Fibroblast of peridontal ligament (primary cell): ENCODE data around the gene COL12A1.
"Not testable (repeated sequence)": the region's sequence is repeated elsewhere in the genome, so short reads cannot be mapped to it uniquely, and the experiment has no call there.

Experiments
- DNase-seq: peaks from one replicate; pipeline ENCODE4 v3.0.0-alpha.2; 2010; ENCODE audit errors: extremely low read depth

Gene COL12A1

DNA sequence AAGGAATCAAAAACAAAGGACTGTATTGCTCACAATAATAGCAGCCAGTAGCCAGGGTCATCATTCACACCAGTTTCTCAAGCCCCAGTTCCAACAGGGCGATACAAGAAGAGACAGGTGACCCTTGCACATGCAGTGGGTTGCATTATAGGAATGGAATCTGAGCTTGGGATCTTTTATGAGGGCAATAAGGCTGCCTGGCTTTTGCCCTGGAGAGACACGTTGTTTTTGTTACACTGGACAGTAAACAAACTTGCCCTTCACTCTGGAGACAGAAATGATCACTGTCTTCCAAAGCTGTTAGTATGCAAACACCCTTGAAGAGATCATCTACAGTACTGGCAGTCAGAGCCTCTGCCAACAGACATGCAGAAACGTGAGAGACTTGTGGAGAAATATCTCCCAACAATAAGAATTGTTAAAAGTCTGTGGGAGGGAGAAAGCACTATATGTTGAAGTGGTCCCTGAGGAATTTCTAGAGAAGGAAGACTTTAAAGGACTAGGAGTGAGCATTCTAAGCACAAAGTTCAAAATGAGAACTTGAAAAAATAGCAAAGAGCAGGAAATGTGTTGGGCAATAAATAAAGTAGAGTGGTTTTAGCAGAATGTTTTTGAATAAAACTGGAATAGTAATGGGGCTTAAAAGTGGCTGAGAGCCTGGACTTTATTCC is 6.2 kb upstream of the COL12A1 start:
- DNase-seq = no peak

DNA sequence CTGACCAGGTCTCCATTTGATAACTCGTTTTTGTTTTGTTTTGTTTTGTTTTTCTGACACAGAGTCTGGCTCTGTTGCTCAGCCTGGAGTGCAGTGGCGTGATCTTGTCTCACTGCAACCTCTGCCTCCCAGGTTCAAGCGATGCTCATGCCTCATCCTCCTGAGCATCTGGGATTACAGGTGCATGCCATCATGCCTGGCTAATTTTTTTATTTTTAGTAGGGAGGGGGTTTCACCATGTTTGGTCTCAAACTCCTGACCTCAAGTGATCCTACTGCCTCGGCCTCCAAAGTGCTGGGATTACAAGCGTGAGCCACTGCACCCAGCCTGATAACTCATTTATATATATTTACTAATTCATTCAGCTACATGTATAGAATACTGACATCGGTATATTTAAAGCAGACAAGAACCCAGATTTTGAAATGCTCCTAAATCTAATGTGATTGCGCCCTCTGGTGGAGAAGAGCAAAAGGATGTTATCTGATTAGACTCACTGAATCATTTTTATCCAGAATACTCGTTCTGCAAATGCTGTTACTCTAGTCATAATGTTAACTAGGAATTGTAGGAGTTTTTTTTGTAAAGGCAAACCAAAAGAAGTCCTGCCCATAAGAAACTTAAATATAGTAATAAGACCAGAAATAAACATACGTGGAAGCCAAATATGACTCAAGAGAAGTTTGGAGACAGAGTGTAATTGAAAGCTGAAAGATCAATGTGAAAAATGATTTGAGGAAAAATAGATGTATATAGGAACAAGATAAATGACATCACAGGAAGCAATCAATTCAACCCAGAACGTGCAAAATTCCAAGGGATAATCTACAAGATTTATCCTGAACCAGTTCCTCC is 5.3 kb upstream of the COL12A1 start:
- DNase-seq = peak; percentile 88

DNA sequence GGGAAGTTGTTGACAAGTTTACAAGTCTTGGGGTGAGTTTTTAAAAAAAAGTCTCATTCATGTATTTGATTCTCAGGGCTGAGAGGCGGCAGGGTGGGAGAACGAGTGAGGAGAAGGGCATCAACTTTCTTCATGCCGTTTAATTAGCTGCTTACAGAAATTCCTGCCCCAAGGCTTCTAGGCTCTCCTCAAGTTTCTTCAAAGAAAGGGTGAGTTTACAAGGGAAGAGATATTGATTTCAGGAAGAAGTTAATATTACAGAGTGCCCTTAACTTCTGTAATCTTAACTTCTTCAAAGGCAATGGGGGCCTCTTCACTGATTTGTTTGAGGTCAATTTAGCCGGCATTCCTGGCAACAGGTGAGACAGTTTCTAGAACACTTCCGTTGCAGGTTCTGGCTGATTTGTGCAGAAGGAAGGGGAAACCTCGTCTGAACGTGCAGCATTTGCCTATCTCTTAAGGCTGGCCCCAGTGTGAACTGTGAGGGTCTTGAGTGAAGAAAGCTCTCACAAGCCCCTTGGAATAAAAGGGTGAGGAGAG is 3.4 kb upstream of the COL12A1 start:
- DNase-seq = no peak

DNA sequence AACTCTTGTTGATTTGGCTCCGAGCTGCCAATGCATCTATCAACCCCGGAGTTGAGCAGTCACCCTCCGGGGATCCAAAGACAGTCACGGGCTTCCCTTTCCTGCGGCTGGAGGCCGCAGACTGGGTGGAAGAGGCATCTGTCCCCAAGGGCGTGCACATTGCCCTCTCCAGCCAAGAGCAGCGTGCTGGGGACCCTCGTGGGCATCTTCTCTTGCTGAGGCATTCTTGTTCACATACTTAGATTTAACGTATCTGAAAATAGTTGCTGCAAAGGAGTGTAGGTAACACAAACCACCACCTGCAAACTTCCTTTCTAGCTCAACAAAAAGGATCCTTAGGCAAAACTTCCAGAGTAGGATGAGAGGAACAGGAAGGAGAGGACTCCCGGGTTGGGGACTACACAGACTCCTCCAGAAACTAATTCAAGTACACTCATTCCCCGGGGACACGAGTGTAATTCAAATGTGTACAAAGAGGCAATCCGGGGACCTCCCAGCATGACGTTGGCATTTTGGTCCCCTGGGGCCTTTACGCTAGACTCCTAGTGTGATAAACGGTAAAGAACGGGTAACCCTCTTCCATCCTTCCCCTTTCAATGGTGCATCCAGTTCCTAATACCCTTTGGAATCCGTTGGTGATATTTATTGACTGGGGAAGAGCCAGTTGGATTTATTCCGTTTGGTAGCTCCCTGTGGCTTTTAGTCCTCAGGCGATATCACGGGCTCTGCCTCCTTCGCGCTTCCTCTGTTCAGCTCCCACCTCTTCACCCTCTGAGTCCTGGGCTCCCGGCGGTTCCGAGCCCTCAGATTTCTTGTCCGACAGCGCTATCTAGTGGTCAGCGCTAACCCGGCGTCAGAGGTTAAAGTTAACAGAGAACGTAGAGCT is 2.7 kb upstream of the COL12A1 start:
- peak; percentile 89 for DNase-seq

DNA sequence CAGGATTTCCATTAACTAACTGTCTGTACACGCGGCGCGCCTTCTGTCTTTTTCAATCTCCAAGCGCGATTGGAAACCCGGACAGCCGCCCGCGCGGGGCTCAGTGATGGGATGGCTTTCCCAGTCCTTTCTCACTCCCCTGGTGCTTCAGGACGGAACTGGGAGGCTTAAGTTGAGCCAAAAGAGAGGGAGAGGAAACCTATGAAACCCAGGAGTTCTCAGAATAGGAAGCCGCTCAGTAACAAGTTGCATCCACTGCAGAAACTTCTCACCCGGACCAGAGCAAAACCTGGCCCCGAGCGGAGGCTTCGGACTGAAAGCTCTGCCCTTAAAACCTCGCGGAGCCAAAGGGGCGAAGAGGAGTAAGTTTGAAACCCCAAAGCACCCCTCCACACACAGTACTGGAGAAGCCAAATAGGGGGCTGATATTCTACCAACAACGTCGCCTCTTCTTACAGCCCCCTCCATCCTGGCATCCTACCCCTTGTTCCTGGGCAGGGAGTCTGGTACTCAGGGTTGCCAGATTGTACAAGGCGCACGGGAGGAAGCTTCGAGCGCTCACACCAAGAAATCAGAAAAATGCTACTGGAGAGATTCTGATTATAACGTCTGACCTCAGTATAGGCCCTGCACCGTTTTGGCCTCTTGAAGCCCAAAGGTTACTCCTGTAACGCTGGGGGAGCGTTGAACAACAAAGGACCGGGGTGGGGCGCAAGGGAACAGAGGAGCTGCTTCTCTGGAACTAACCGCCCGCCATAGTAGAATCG is 906 bp upstream of the COL12A1 start:
- DNase-seq = no peak

DNA sequence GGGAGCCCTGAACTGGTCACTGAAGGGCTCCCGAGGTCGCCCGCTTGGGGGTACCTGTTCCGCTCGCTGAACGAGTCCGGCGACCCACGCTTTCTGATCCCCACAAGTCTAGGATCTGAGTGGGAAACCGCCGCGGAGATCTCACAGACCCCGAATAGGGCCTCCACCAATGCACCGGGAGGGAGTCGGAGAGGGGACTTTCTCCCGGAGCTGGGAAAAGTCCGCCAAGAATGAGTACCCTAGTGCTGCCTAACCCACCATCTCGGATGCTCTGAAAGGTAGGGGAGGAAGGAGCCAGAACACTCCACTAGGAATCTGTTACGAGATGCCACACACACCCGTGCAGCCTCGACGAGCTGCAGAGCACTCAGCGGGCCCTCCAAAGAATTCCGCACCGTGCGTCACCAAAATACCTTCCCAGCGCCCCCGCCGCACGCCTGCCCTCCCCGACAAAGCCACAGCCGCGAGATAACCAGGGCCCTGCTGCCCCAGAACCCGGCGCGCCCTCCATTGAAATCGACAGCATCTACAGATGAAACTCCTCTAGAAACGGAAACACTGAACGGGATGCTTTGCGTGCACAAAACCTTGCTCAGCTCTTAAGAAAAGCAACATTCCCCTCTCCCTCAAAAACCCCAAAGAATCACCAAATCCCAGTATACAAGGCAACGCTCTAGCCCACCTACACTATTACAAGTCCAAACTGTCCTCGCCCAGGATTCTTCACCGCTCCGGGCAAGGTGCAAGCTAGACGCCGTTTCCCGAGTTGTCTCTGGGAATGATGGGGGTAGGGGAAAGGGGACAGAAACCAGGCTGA is 686 bp downstream of the COL12A1 start:
- DNase-seq = peak; percentile 72

DNA sequence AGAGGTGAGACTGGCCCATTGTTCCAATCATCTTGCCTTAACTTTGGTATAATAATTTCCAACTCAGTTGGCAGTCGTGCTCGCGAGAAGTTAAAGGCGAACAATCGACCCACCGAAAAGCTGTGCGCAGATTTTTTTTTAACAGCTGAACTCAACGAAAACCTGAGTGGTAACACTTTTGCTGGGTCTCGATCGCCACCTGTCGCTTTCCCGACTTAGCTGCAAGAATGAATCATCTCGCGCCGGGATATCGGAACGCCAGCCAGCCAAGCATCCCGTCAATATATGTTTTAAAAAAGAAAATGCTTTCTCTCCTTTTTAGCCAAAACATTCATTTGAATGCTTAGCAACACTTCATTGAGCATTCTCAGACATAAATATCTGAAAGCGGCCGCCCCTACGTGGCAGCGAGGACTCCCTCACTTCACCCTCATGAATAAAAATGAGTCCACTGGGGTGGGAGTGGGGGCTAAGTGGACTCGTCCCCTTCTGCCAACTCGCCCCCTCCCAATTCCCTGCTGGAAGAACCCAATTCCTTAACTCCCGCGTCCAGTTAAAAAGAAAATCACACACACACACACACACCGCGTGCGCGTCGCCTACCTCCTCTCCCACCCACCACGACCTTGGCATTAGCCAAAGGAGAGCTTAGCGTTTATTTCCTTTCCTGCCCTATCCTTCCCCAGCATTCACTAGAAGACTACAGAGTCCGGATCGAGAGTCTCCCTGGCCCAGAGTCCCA is 1.5 kb downstream of the COL12A1 start:
- DNase-seq = peak; percentile 97

DNA sequence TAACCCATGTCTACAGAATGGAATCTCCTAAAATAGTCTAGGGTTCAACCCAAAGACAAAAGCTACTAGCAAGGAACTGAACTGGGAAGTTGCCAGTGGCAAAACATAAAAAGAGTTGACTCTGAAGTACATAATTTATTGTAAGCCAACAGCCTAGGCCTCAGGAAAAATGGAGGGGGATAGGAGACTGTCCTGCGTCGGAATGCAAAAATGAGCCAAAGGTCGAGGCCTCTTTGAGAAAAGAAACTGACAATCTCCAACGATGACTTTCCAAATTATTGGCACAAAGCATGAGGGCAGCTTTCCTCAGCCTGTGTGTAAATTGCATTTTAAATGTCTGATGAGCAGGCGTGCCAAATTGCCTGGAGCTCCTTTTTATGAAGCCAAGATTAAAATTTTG is 2.1 kb downstream of the COL12A1 start:
- peak; percentile 64 for DNase-seq

DNA sequence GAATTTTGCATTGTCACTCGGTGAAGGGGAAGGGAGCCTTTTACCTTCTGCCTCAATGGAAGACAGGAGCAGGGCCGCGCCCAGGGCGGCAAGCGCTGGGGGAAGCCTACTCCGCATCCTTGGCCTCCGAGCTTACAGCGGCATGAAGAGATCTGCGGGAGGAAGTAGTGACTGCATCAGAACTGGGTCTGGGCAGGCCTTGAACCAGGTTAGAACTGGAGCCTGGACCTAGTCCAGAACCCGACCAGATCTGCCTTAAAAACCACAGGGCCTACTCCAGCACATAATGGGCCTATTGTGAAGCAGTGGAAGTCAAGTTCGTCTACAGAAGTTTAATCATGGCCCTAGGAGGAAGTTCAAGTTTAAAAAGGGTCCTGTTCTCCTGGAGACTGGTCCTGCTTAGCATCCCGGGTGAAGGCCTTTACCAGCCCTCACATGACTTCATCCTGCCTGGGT is 3.1 kb downstream of the COL12A1 start:
- DNase-seq = peak; percentile 40

DNA sequence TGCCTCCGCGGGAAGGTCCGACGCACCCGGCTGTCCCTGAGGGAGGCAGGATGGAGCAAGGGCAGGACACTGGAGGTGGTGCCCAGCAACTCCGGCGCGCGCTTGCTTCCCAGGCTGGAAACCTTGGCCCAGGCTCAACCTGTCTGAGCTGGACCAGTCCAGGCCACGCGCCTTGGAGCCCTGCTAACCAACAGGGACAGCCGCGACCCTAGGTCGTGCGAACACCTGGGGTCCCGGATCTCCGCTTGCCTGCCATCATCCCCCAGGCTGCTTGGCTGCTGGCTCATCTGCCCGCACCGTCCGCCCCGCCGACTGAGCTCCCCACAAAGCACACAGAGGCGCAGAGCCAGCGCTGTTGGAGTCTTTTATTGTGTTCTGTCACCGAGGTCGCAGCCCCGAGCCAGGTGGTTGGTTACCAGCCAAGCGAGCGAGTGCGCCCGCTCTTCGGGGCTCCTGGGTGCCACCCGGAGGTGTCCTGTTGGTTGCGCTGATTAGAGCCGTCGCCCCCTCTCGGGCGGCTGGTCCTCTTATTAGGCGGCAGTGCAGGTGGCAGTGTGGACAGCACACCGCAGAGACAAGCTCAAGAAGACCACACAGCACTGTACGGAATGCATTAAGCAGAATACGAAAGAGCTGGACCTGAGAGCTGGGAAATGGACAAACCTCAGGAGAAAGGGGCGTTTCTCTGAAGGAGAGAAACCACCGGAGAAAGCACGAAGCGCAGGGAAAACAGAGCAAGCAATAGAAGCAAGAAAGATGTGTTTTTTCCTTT is 3.8 kb downstream of the COL12A1 start:
- DNase-seq = no peak

DNA sequence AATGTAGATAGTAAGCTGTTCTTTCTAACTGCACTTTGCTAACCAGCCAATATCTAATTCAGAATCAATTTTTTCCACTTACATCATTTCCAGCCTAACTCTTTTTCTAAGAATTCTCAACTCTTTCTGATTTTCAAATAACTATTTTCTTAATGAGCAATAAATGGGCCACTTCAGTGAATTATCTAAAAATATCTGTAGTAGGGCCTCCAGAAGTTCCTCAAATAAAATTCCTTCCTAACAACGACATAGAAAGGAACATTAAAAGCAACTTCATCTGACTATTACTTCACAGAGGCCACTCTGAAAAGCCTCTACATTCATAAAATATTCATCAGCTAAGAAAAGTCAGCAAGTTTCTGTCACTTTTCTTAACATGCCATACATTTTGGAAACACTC is 4.8 kb downstream of the COL12A1 start:
- no peak for DNase-seq

DNA sequence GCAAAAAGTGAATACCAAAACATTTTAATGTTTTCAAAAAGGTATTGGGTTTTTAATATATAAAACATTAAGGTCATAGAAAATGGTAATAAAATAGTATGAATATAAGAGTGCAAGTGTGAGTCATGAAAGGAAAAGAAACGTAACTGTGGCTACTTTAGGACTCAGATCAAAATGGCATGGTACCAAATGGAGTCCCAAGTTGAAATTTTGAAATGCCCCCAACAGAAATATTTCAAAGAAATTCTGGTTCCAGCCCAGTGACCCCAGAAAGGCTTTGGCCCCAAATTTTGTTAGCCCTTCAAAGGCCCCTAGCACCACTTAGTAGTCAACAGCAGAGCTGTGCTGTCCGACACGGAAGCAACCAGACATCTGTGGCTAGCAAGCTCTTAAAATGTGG is 6.0 kb downstream of the COL12A1 start:
- peak; percentile 40 for DNase-seq

DNA sequence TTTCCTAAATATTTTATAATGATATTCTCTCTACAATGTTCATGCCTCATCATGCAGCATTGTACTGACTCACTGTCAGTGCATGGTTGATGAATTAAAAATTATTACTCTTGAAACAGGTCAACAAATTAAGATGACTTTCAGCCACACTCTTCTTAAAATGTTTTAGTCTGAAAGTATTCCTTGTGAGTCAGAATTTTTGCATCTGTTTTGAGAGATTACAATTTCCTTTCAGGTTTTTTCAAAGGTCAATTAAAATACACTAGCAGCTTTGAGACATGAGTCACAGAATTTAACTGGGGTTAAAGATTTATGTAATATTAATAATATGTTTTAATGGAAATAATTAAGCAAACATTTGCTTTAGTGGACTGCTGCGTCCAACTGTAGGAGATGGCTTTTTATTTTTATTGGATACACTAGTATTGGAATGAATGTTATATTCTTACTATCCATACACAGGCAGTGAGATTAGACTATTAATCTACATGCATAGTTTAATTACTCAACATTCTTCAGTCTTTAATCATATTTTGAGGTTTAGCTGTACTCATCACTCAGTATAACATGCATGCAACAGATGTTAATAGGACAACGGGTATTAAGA is 9.7 kb downstream of the COL12A1 start:
- DNase-seq = no peak

DNA sequence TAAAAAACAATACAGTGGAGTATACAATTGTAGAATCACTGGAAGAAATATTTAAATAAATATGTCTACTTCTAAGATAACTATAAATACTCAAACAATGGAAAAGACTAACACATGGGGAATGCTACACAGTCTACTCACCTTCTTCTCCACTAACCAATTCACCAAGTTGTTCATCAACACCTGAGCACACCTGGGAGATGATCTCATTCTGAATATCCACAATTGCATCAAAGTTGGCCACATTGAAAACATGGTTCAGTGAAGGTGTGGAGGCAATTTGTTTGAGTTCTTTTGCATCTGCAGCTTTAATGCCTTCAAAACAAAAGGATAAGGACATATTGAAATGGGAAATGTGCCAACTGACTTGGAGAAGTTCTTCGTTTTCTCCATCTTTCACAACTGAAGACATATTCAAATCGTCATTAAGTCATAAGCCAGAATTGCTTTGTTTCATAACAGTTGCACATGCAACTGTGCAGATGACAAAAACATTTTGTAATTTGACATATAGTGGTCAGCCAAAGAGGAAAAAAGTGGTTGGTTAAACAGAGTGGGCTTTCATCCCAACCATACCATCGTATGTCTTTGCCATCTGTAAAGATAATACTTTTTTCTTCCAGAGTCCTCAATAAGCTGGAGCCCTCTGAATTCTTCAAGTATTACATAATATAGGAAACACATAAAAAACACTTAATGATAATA is 17.5 kb downstream of the COL12A1 start:
- no peak for DNase-seq

DNA sequence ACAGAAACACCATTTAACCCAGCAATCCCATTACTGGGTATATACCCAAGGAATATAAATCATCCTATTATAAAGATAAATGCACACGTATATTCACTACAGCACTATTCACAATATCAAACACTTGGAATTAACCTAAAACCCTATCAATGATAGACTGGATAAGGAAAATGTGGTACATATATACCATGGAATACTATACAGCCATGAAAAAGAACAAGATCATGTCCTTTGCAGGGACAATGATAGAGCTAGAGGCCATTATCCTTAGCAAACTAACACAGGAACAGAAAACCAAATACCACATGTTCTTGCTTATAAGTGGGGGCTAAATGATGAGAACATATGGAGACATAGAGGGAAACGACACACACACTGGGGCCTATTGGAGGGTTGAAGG is 19.3 kb downstream of the COL12A1 start:
- not testable (repeated sequence) for DNase-seq

DNA sequence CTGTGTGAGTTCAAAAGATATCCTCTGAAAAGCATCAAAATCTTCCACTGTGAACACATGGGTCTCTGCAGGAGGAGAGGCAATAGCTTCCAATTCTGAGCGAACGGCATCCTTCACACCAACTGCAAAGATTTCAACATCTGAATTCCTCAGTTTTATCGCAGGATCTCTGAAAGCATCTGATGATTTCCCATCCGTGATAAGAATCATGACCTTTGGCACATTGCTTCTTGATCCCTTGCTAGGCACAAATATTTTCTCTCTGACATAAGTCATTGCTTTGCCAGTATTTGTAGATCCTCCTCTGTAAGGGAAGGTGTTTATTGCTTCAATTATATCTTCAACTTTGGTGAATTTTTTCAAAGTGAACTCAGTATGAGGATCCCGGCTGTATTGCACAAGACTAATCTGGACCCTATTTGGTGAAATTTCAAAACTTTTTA is 22.7 kb downstream of the COL12A1 start:
- DNase-seq = no peak

DNA sequence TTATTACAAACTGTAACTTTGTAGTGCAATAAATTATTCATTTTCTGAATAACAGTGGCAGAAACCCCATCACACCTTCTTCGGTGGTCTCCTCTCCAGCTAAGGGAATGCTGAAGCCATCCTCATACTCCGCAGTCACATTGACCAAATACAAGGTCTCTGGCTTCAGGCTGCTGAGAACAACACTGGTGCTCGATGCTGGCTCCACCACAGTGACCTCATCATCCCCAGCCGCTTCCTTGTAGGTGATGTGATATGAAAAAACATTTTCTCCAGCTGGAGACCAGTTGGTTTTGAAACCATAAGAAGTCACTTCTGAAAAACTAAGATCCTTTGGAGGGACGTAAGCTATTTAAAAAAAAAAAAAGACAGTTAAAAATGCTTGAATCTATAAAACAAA is 25.0 kb downstream of the COL12A1 start:
- no peak for DNase-seq

DNA sequence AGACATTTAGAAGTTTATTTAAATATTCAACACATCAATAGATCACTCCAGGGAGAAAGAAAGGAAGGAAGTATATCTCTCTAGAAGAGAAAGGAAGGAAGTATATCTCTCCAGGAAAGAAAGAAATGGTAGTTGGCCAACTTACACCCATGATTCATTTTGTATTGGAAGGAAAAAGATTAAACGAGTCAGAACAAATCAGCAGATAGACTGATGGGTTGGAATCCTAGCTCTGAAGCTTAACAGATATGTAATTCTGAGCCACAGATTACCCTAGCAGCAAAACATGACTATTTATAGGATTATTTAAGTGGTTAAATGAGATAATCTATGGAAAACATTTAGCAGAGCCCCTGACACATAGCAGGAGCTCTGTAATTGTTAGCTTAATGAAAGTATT is 27.1 kb downstream of the COL12A1 start:
- DNase-seq = no peak
